IPS-20b (cell line): Measurements from ENCODE around the gene FOXD2.

Experiments used
- H3K27ac ChIP-seq: one replicate; pipeline ENCODE4 v1.5.1; 2013; ENCODE audit warnings: low read length
- H3K27me3 ChIP-seq: 2 replicates; pipeline ENCODE4 v1.6.1; 2013; ENCODE audit warnings: mild to moderate bottlenecking, low read length, inconsistent platforms; ENCODE audit not compliant: insufficient read depth
- H3K36me3 ChIP-seq: 2 replicates; pipeline ENCODE4 v1.6.1; 2013; ENCODE audit warnings: low read depth, mild to moderate bottlenecking, inconsistent platforms, low read length, moderate library complexity; ENCODE audit not compliant: insufficient read depth
- H3K4me1 ChIP-seq: 2 replicates; pipeline ENCODE4 v1.6.1; 2013; ENCODE audit warnings: mild to moderate bottlenecking, control low read depth, inconsistent platforms, low read length, moderate library complexity; ENCODE audit not compliant: insufficient read depth
- H3K4me3 ChIP-seq: 2 replicates; pipeline ENCODE4 v1.5.1; 2013; ENCODE audit warnings: mild to moderate bottlenecking, low read length, inconsistent platforms
- H3K9ac ChIP-seq: 2 replicates; pipeline ENCODE4 v1.6.1; 2013; ENCODE audit warnings: low read depth, mild to moderate bottlenecking, inconsistent platforms, low read length, moderate library complexity
- H3K9me3 ChIP-seq: 2 replicates; pipeline ENCODE4 v1.6.1; 2013; ENCODE audit warnings: mild to moderate bottlenecking, low read depth, low read length, inconsistent platforms; ENCODE audit not compliant: insufficient read depth

Gene FOXD2

GRCh38 chr1:47437447-47438164 is at the start of gene FOXD2:
FOXD2 (plus strand) TSS chr1:47438044; CDS start chr1:47438136, 92 bp downstream.
- H3K9me3 ChIP-seq = peaks cover 12% of the 10 kb centered on the region; the same call in 1 of the 2 replicates
- H3K27ac ChIP-seq = no peak within 1 kb of the TSS
- H3K9ac ChIP-seq = no peak within 1 kb of the TSS
- H3K4me1 ChIP-seq = no peaks in the 10 kb centered on the region; the same call in 1 of the 2 replicates
- no peaks in the 10 kb centered on the region for H3K36me3 ChIP-seq
- H3K27me3 ChIP-seq = peaks cover 100% of the 10 kb centered on the region
- peak within 1 kb of the TSS; percentile 63; the same call in 1 of the 2 replicates for H3K4me3 ChIP-seq

- Histone ChIP-seq H3K9ac (no peak overlapping the region), H3K4me3 (no peak overlapping the region), H3K27ac (no peak overlapping the region), H3K36me3 (no peaks in the 10 kb centered on the region), H3K4me1 (no peaks in the 10 kb centered on the region), H3K27me3 (peaks cover 22% of the 10 kb centered on the region), H3K9me3 (no peaks in the 10 kb centered on the region)
These were observed 49.0 kb upstream of the FOXD2 start for GRCh38 chr1:47388891-47389238.

- no peak overlapping the region for H3K27ac ChIP-seq
- H3K9ac ChIP-seq = no peak overlapping the region
- H3K36me3 ChIP-seq = no peaks in the 10 kb centered on the region
- peaks cover 28% of the 10 kb centered on the region for H3K27me3 ChIP-seq
- H3K4me3 ChIP-seq = no peak overlapping the region
- no peaks in the 10 kb centered on the region for H3K9me3 ChIP-seq
- no peaks in the 10 kb centered on the region for H3K4me1 ChIP-seq
These were observed 48.1 kb upstream of the FOXD2 start for GRCh38 chr1:47389731-47390130.

GRCh38 chr1:47390843-47391242 is 47.0 kb upstream of the FOXD2 start:
- H3K27me3 ChIP-seq = peaks cover 28% of the 10 kb centered on the region
- no peak overlapping the region for H3K9ac ChIP-seq
- no peaks in the 10 kb centered on the region for H3K9me3 ChIP-seq

GRCh38 chr1:47393141-47393540 is 44.7 kb upstream of the FOXD2 start:
- no peaks in the 10 kb centered on the region for H3K4me1 ChIP-seq
- H3K9me3 ChIP-seq = no peaks in the 10 kb centered on the region
- H3K36me3 ChIP-seq = no peaks in the 10 kb centered on the region
- H3K9ac ChIP-seq = no peak overlapping the region
- no peak overlapping the region for H3K4me3 ChIP-seq
- H3K27me3 ChIP-seq = peaks cover 26% of the 10 kb centered on the region
- H3K27ac ChIP-seq = no peak overlapping the region

More at GRCh38 chr1:47390843-47391242, 47.0 kb upstream of the FOXD2 start:
- H3K27ac ChIP-seq = no peak overlapping the region
- H3K4me1 ChIP-seq = no peaks in the 10 kb centered on the region
- H3K4me3 ChIP-seq = no peak overlapping the region
- no peaks in the 10 kb centered on the region for H3K36me3 ChIP-seq

GRCh38 chr1:47395433-47395832 is 42.4 kb upstream of the FOXD2 start:
- no peaks in the 10 kb centered on the region for H3K4me1 ChIP-seq
- no peak overlapping the region for H3K4me3 ChIP-seq
- H3K9ac ChIP-seq = no peak overlapping the region
- no peak overlapping the region for H3K27ac ChIP-seq
- peaks cover 29% of the 10 kb centered on the region for H3K27me3 ChIP-seq
- H3K9me3 ChIP-seq = no peaks in the 10 kb centered on the region
- no peaks in the 10 kb centered on the region for H3K36me3 ChIP-seq

- H3K27me3 ChIP-seq = peaks cover 39% of the 10 kb centered on the region
- no peak overlapping the region for H3K27ac ChIP-seq
- no peaks in the 10 kb centered on the region for H3K9me3 ChIP-seq
- no peaks in the 10 kb centered on the region for H3K4me1 ChIP-seq
- no peak overlapping the region for H3K4me3 ChIP-seq
- no peak overlapping the region for H3K9ac ChIP-seq
- no peaks in the 10 kb centered on the region for H3K36me3 ChIP-seq
These were observed 41.1 kb upstream of the FOXD2 start for GRCh38 chr1:47396671-47397196.

GRCh38 chr1:47399138-47399845 is 38.6 kb upstream of the FOXD2 start:
- H3K9ac ChIP-seq = no peak overlapping the region
- H3K9me3 ChIP-seq = no peaks in the 10 kb centered on the region
- no peaks in the 10 kb centered on the region for H3K4me1 ChIP-seq
- H3K36me3 ChIP-seq = no peaks in the 10 kb centered on the region
- no peak overlapping the region for H3K4me3 ChIP-seq
- no peak overlapping the region for H3K27ac ChIP-seq
- H3K27me3 ChIP-seq = peaks cover 46% of the 10 kb centered on the region

- Histone ChIP-seq H3K9me3 (no peaks in the 10 kb centered on the region), H3K9ac (no peak overlapping the region), H3K27me3 (peaks cover 44% of the 10 kb centered on the region), H3K27ac (no peak overlapping the region), H3K36me3 (no peaks in the 10 kb centered on the region), H3K4me3 (no peak overlapping the region), H3K4me1 (no peaks in the 10 kb centered on the region)
These were observed 38.0 kb upstream of the FOXD2 start for GRCh38 chr1:47399846-47400155.

- Histone ChIP-seq H3K27ac (no peak overlapping the region), H3K4me1 (no peaks in the 10 kb centered on the region), H3K27me3 (peaks cover 52% of the 10 kb centered on the region), H3K9me3 (no peaks in the 10 kb centered on the region), H3K36me3 (no peaks in the 10 kb centered on the region), H3K9ac (no peak overlapping the region), H3K4me3 (no peak overlapping the region)
These were observed 36.1 kb upstream of the FOXD2 start for GRCh38 chr1:47401761-47402160.

- no peaks in the 10 kb centered on the region for H3K9me3 ChIP-seq
- peaks cover 1% of the 10 kb centered on the region; the same call in 1 of the 2 replicates for H3K4me1 ChIP-seq
- H3K4me3 ChIP-seq = no peak overlapping the region
- H3K36me3 ChIP-seq = no peaks in the 10 kb centered on the region
- H3K9ac ChIP-seq = no peak overlapping the region
- H3K27me3 ChIP-seq = peaks cover 49% of the 10 kb centered on the region
- no peak overlapping the region for H3K27ac ChIP-seq
These were observed 35.3 kb upstream of the FOXD2 start for GRCh38 chr1:47402591-47402990.
